Ramos (cell line): ENCODE results near the gene VWA5B1.
"Not testable (repeated sequence)": the region's sequence is repeated elsewhere in the genome, so short reads cannot be mapped to it uniquely, and the experiment has no call there.

Source experiments
- in situ Hi-C: fragments of 300-500 bp; cut with MboI; formaldehyde crosslinking; loops from one replicate; pipeline ENCODE4 v1.14.3; 2022; ENCODE audit warnings: low sequenced_read_pairs; ENCODE audit not compliant: unreplicated experiment

The VWA5B1 gene

GRCh38 chr1:20280341-20280740 is 10.3 kb upstream of the VWA5B1 start:
- in situ Hi-C loops, result no loop called here

GRCh38 chr1:20280906-20281305 is 9.8 kb upstream of the VWA5B1 start:
- in situ Hi-C loops, result no loop called here

GRCh38 chr1:20281801-20282200 is 8.9 kb upstream of the VWA5B1 start:
- in situ Hi-C loops, result no loop called here

GRCh38 chr1:20282533-20282932 is 8.1 kb upstream of the VWA5B1 start:
- in situ Hi-C loops, result no loop called here

- in situ Hi-C loops, result no loop called here
Measured at GRCh38 chr1:20284046-20284445, 6.6 kb upstream of the VWA5B1 start.

- in situ Hi-C loops, result no loop called here
Measured at GRCh38 chr1:20284625-20285024, 6.0 kb upstream of the VWA5B1 start.

- in situ Hi-C loops, result no loop called here
Measured at GRCh38 chr1:20285510-20285909, 5.2 kb upstream of the VWA5B1 start.

- in situ Hi-C loops, result not testable (repeated sequence)
Measured at GRCh38 chr1:20287696-20288095, 3.0 kb upstream of the VWA5B1 start.

- in situ Hi-C loops, result no loop called here
Measured at GRCh38 chr1:20291645-20292084, 990 bp downstream of the VWA5B1 start.

- in situ Hi-C loops, result no loop called here
Measured at GRCh38 chr1:20298626-20299025, 8.0 kb downstream of the VWA5B1 start.

GRCh38 chr1:20301463-20302107 is 10.9 kb downstream of the VWA5B1 start:
- in situ Hi-C loops, result no loop called here

- in situ Hi-C loops, result no loop called here
Measured at GRCh38 chr1:20302108-20302471, 11.4 kb downstream of the VWA5B1 start.

GRCh38 chr1:20307026-20307425 is 16.4 kb downstream of the VWA5B1 start:
- in situ Hi-C loops, result no loop called here

- in situ Hi-C loops, result no loop called here
Measured at GRCh38 chr1:20308569-20308968, 17.9 kb downstream of the VWA5B1 start.

- in situ Hi-C loops, result no loop called here
Measured at GRCh38 chr1:20311289-20311688, 20.6 kb downstream of the VWA5B1 start.

- in situ Hi-C loops, result no loop called here
Measured at GRCh38 chr1:20312310-20312709, 21.6 kb downstream of the VWA5B1 start.

- in situ Hi-C loops, result no loop called here
Measured at GRCh38 chr1:20312818-20313217, 22.1 kb downstream of the VWA5B1 start.

GRCh38 chr1:20317471-20317870 is 26.8 kb downstream of the VWA5B1 start:
- in situ Hi-C loops, result no loop called here

- in situ Hi-C loops, result no loop called here
Measured at GRCh38 chr1:20318521-20318920, 27.8 kb downstream of the VWA5B1 start.

- in situ Hi-C loops, result no loop called here
Measured at GRCh38 chr1:20318971-20319370, 28.3 kb downstream of the VWA5B1 start.

- in situ Hi-C loops, result no loop called here
Measured at GRCh38 chr1:20319456-20320220, 29.0 kb downstream of the VWA5B1 start.

GRCh38 chr1:20320704-20321103 is 30.0 kb downstream of the VWA5B1 start:
- in situ Hi-C loops, result no loop called here
